SK-N-SH (cell line): Measurements from ENCODE around the gene OPN1LW. TPM values are rescaled to one million over a fixed set of nuclear protein-coding genes. Genes with fewer than 3 reads are reported as not detected.

Experiments
- CTCF ChIA-PET: fragments of 300-600, 350-600 bp; formaldehyde crosslinking; extraction: SDS; loops from one replicate; lab custom pipeline; 2021; lab: Yijun Ruan, JAX
- POLR2A ChIA-PET: fragments of 350-600 bp; sonication (Branson Sonifier 250); formaldehyde crosslinking; extraction: SDS; loops from one replicate; lab custom pipeline; 2020; ENCODE audit warnings: antibody characterized with exemption, inconsistent platforms; lab: Yijun Ruan, JAX
- DNase-seq: peaks from one replicate; pipeline ENCODE4 v3.0.0; 2012
- H2AFZ ChIP-seq: fragments of 200-600 bp; sonication (generic); 2 replicates; pipeline ENCODE4 v1.8.1; 2016; ENCODE audit warnings: antibody characterized with exemption, mild to moderate bottlenecking, low read depth
- H3F3A ChIP-seq: fragments of 200-600 bp; sonication (generic); replicated peaks from 2 replicates; pipeline ENCODE3; 2016; ENCODE audit warnings: antibody characterized with exemption, mild to moderate bottlenecking; ENCODE audit not compliant: insufficient read depth
- H3K27ac ChIP-seq, 2 experiments: fragments of 200-500 bp in 1 of 2; fragments of 200-600 bp in 1 of 2; sonication (Bioruptor generic) in 1 of 2; sonication (generic), shearing (Covaris generic) in 1 of 2; 2 replicates each; pipeline versions ENCODE4 v1.5.1 to v1.6.1; 2014 to 2016; ENCODE audit warnings: low read depth in 2 of 2, inconsistent platforms in 1 of 2, low read length in 1 of 2, mild to moderate bottlenecking in 1 of 2, mixed read lengths in 1 of 2
- H3K27me3 ChIP-seq: fragments of 200-600 bp; sonication (generic), shearing (Covaris generic); 2 replicates; pipeline ENCODE4 v1.6.1; 2016; ENCODE audit warnings: mixed run types; ENCODE audit not compliant: insufficient read depth
- H3K36me3 ChIP-seq, 2 experiments: fragments of 200-500 bp in 1 of 2; fragments of 200-600 bp in 1 of 2; sonication (Bioruptor generic) in 1 of 2; sonication (generic) in 1 of 2; replicated peaks in 1 of 2; 2 replicates each; pipeline versions ENCODE3 to v1.5.1; 2014 to 2016; ENCODE audit warnings: low read length in 1 of 2, mild to moderate bottlenecking in 1 of 2; ENCODE audit not compliant: insufficient read depth in 2 of 2, control insufficient read depth in 1 of 2
- H3K4me1 ChIP-seq, 2 experiments: fragments of 200-500 bp in 1 of 2; fragments of 200-600 bp in 1 of 2; sonication (Bioruptor generic) in 1 of 2; sonication (generic), shearing (Covaris generic) in 1 of 2; 2 replicates each; pipeline versions ENCODE4 v1.5.1 to v1.6.1; 2014 to 2016; ENCODE audit warnings: low read depth in 1 of 2, low read length in 1 of 2, mixed run types in 1 of 2; ENCODE audit not compliant: insufficient read depth in 2 of 2, control insufficient read depth in 1 of 2
- H3K4me2 ChIP-seq: fragments of 200-600 bp; sonication (generic), shearing (Covaris generic); 2 replicates; pipeline ENCODE4 v1.6.1; 2017; ENCODE audit warnings: mixed run types
- H3K4me3 ChIP-seq, 2 experiments: fragments of 200-500 bp in 1 of 2; fragments of 200-600 bp in 1 of 2; sonication (Bioruptor generic) in 1 of 2; sonication (generic), shearing (Covaris generic) in 1 of 2; 2 replicates each; pipeline versions ENCODE4 v1.5.1 to v1.8.1; 2014 to 2016; ENCODE audit warnings: low read depth in 2 of 2, inconsistent platforms in 1 of 2, low read length in 1 of 2, mild to moderate bottlenecking in 1 of 2, mixed read lengths in 1 of 2, moderate library complexity in 1 of 2
- H3K79me2 ChIP-seq: fragments of 200-600 bp; sonication (generic); 2 replicates; pipeline ENCODE4 v1.8.1; 2017; ENCODE audit warnings: mild to moderate bottlenecking; ENCODE audit not compliant: insufficient read depth
- H3K9ac ChIP-seq: fragments of 200-600 bp; sonication (generic); 2 replicates; pipeline ENCODE4 v1.6.1; 2017; ENCODE audit warnings: mixed run types
- H3K9me2 ChIP-seq: fragments of 200-600 bp; sonication (generic); 2 replicates; pipeline ENCODE4 v1.6.1; 2017; ENCODE audit warnings: mixed run types
- H3K9me3 ChIP-seq: fragments of 200-600 bp; sonication (generic); 2 replicates; pipeline ENCODE4 v1.6.1; 2017; ENCODE audit warnings: mixed run types, mild to moderate bottlenecking, moderate library complexity
- H4K20me1 ChIP-seq: fragments of 200-600 bp; sonication (generic); 2 replicates; pipeline ENCODE4 v1.6.1; 2017; ENCODE audit warnings: mild to moderate bottlenecking, mixed run types; ENCODE audit not compliant: insufficient read depth
- CHD2 ChIP-seq: fragments of 150-350 bp; IDR thresholded peaks from 2 replicates; pipeline ENCODE4 v1.6.1; 2018; ENCODE audit warnings: low read length; ENCODE audit not compliant: partially characterized antibody
- EP300 ChIP-seq, 2 experiments: IDR thresholded peaks; 2 replicates each; pipeline versions ENCODE4 v1.4.0 to v1.6.1; 2012; ENCODE audit warnings: borderline replicate concordance in 1 of 2, low read depth in 1 of 2, low read length in 1 of 2
- FOXJ3 ChIP-seq: sonication (generic); formaldehyde crosslinking; IDR thresholded peaks from 2 replicates; pipeline ENCODE4 v1.5.1; 2020; ENCODE audit warnings: mild to moderate bottlenecking, missing genetic modification reagents
- GABPA ChIP-seq: IDR thresholded peaks from 2 replicates; pipeline ENCODE4 v1.4.0; 2012; ENCODE audit warnings: low read depth, mild to moderate bottlenecking
- JUND ChIP-seq: IDR thresholded peaks from 2 replicates; pipeline ENCODE4 v1.4.0; 2012
- MEF2A ChIP-seq: IDR thresholded peaks from 2 replicates; pipeline ENCODE4 v1.4.0; 2012; ENCODE audit warnings: low read depth, borderline replicate concordance
- NFIC ChIP-seq: IDR thresholded peaks from 2 replicates; pipeline ENCODE4 v1.4.0; 2012; ENCODE audit warnings: borderline replicate concordance
- RAD21 ChIP-seq: IDR thresholded peaks from 2 replicates; pipeline ENCODE4 v1.6.1; 2012; ENCODE audit warnings: mild to moderate bottlenecking, low read length
- RCOR1 ChIP-seq: fragments of 150-350 bp; IDR thresholded peaks from 2 replicates; pipeline ENCODE4 v1.6.1; 2017; ENCODE audit warnings: antibody characterized with exemption, low read length
- REST ChIP-seq: IDR thresholded peaks from 2 replicates; pipeline ENCODE4 v1.6.1; 2012; ENCODE audit warnings: mild to moderate bottlenecking, low read depth, low read length, moderate library complexity
- RFX5 ChIP-seq: IDR thresholded peaks from 2 replicates; pipeline ENCODE4 v1.6.1; 2012; ENCODE audit warnings: mild to moderate bottlenecking, improper control_type of control experiment, low read length
- RXRA ChIP-seq: IDR thresholded peaks from 2 replicates; pipeline ENCODE4 v1.4.0; 2012; ENCODE audit warnings: low read depth, mild to moderate bottlenecking, borderline replicate concordance
- TAF1 ChIP-seq: IDR thresholded peaks from 2 replicates; pipeline ENCODE4 v1.6.1; 2012; ENCODE audit warnings: low read depth, mild to moderate bottlenecking, low read length, moderate library complexity, borderline replicate concordance
- TCF12 ChIP-seq: IDR thresholded peaks from 2 replicates; pipeline ENCODE4 v1.4.0; 2012
- USF1 ChIP-seq: IDR thresholded peaks from 2 replicates; pipeline ENCODE4 v1.4.0; 2012; ENCODE audit warnings: low read depth, borderline replicate concordance
- USF2 ChIP-seq: fragments of 150-350 bp; IDR thresholded peaks from 2 replicates; pipeline ENCODE4 v1.6.1; 2017; ENCODE audit warnings: antibody characterized with exemption, low read length, low read depth, borderline replicate concordance
- WGBS: methylation state at CpG from one replicate; pipeline ENCODE4 v1.1.6; 2017; ENCODE audit warnings: low lambda C conversion rate; 5-methylcytosine and 5-hydroxymethylcytosine counted together
- polyA plus RNA-seq, 3 experiments: library from polyadenylated mRNA; depleted of rRNA; stranded (reverse); fragments of >200 nt; gene quantifications; 2 replicates each; pipeline ENCODE4 v1.2.3, GENCODE V29; 2012
- TF ChIP-seq, protein P1 (sequence below): IDR thresholded peaks from 2 replicates; pipeline ENCODE4 v1.4.0; 2012; ENCODE audit warnings: low read depth, borderline replicate concordance
- TF ChIP-seq, protein P2 (sequence below): fragments of 200-600 bp; sonication (generic); IDR thresholded peaks from 2 replicates; pipeline ENCODE4 v1.6.1; 2017; ENCODE audit warnings: antibody characterized with exemption, mild to moderate bottlenecking, moderate library complexity
- TF ChIP-seq, protein P3 (sequence below): IDR thresholded peaks from 2 replicates; pipeline ENCODE4 v1.4.0; 2012; ENCODE audit warnings: low read depth

Gene OPN1LW
- polyA plus RNA-seq, 1 of the 3 experiments (the other 2 are of a cell fraction): not detected

DNA sequence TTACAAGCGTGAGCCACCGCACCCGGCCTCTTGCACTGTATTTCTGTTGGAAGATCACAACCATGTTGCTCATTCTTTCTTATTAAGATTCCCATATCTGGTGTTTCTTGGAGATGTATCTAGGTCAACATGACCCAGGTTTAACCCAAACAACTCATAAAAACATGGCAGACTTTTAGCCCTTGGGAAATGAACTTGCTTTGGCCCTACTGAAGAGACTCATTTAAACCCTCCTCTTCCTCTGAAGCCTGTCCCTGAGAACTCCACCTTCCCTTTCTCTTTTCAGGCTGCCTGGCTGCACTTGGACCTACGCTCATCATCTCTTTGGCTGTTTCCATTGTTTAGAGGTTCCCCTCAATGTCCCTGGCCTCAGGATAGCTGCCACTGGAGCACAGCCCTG lies 22.8 kb upstream of the OPN1LW start:
- Histone ChIP-seq H3K9ac (no peak overlapping the region), H3K27me3 (peaks cover 2% of the 10 kb centered on the region; the same call in 1 of the 2 replicates), H3K9me3 (no peaks in the 10 kb centered on the region; the same call in 1 of the 2 replicates), H4K20me1 (no peaks in the 10 kb centered on the region), H3K4me1 (peaks cover 0 to 6% of the 10 kb centered on the region in 2 experiments; a peak in 1 of 4 replicates), H3K36me3 (no peaks in the 10 kb centered on the region), H3K4me2 (no peak overlapping the region), H2AFZ (no peak overlapping the region), H3K27ac (no peak overlapping the region), H3K4me3 (no peak overlapping the region), H3K79me2 (no peaks in the 10 kb centered on the region), H3F3A (no peaks in the 10 kb centered on the region), H3K9me2 (no peaks in the 10 kb centered on the region)
- DNase-seq: no peak
- CTCF ChIA-PET: no interaction called here
- TF ChIP-seq CHD2 (no peak), EP300 (IDR thresholded peaks at IDR 0.05; ENCODE audit: borderline replicate concordance in 1 of 2, low read depth in 1 of 2, low read length in 1 of 2) (no peak), USF2 (no peak), RFX5 (no peak), FOXJ3 (CRISPR knock-in tag) (no peak), TAF1 (no peak), JUND (no peak), NFIC (no peak), RCOR1 (no peak), TCF12 (no peak), MEF2A (no peak), GABPA (no peak), RAD21 (no peak), USF1 (no peak), RXRA (no peak), REST (no peak)
- TF ChIP-seq, protein P1, sequence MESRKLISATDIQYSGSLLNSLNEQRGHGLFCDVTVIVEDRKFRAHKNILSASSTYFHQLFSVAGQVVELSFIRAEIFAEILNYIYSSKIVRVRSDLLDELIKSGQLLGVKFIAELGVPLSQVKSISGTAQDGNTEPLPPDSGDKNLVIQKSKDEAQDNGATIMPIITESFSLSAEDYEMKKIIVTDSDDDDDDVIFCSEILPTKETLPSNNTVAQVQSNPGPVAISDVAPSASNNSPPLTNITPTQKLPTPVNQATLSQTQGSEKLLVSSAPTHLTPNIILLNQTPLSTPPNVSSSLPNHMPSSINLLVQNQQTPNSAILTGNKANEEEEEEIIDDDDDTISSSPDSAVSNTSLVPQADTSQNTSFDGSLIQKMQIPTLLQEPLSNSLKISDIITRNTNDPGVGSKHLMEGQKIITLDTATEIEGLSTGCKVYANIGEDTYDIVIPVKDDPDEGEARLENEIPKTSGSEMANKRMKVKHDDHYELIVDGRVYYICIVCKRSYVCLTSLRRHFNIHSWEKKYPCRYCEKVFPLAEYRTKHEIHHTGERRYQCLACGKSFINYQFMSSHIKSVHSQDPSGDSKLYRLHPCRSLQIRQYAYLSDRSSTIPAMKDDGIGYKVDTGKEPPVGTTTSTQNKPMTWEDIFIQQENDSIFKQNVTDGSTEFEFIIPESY: no peak
- TF ChIP-seq, protein P2, sequence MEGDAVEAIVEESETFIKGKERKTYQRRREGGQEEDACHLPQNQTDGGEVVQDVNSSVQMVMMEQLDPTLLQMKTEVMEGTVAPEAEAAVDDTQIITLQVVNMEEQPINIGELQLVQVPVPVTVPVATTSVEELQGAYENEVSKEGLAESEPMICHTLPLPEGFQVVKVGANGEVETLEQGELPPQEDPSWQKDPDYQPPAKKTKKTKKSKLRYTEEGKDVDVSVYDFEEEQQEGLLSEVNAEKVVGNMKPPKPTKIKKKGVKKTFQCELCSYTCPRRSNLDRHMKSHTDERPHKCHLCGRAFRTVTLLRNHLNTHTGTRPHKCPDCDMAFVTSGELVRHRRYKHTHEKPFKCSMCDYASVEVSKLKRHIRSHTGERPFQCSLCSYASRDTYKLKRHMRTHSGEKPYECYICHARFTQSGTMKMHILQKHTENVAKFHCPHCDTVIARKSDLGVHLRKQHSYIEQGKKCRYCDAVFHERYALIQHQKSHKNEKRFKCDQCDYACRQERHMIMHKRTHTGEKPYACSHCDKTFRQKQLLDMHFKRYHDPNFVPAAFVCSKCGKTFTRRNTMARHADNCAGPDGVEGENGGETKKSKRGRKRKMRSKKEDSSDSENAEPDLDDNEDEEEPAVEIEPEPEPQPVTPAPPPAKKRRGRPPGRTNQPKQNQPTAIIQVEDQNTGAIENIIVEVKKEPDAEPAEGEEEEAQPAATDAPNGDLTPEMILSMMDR: no peak
- TF ChIP-seq, protein P3, sequence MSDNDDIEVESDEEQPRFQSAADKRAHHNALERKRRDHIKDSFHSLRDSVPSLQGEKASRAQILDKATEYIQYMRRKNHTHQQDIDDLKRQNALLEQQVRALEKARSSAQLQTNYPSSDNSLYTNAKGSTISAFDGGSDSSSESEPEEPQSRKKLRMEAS: no peak
- POLR2A ChIA-PET: no interaction called here
- 69% methylated on average over 4 of the region's 4 CpGs for WGBS
